ENCODE measurements around the gene HRH2. TPM values are rescaled to one million over a fixed set of nuclear protein-coding genes. Genes with fewer than 3 reads are reported as not detected.

HRH2 gene
- total RNA-seq, 1 experiment from 2014 or later, result 3.3 TPM

GRCh38 chr5:175638305-175638704 is 19.6 kb upstream of the HRH2 start:
- Histone ChIP-seq H4K8ac (replicated peaks; ENCODE audit: insufficient read length, low read depth, low read length) (no peak overlapping the region), H3K79me2 (ENCODE audit: insufficient read depth, low read length) (no peaks in the 10 kb centered on the region), H2BK15ac (ENCODE audit: low read depth, low read length) (no peak overlapping the region), H4K5ac (ENCODE audit: insufficient read length, low read depth, low read length) (no peak overlapping the region), H3T11ph (ENCODE audit: low read length) (no peak overlapping the region), H2BK12ac (ENCODE audit: insufficient read length, low read depth, low read length) (no peak overlapping the region), H4K20me1 (ENCODE audit: control insufficient read depth, insufficient read depth, insufficient read length) (no peaks in the 10 kb centered on the region), H2BK20ac (ENCODE audit: low read depth, low read length, poor library complexity, severe bottlenecking) (no peak overlapping the region), H3K23ac (ENCODE audit: insufficient read length, low read depth, low read length) (no peak overlapping the region), H2BK120ac (ENCODE audit: low read depth, low read length, poor library complexity, severe bottlenecking) (no peak overlapping the region), H2AFZ (ENCODE audit: low read length) (no peak overlapping the region), H3K9ac (ENCODE audit: extremely low read depth, insufficient read length, low read length) (no peak overlapping the region), H2BK5ac (ENCODE audit: insufficient read length, low read length) (no peak overlapping the region), H3K79me1 (ENCODE audit: insufficient read depth, low read depth, low read length, poor library complexity, severe bottlenecking) (no peaks in the 10 kb centered on the region), H3K14ac (ENCODE audit: insufficient read depth, low read length) (peak overlapping the region; percentile 80; the same call in 1 of the 2 replicates), H3K27ac (ENCODE audit: insufficient read length, low read depth, low read length) (no peak overlapping the region), H3K27me3 (ENCODE audit: insufficient read depth, low read length) (no peaks in the 10 kb centered on the region), H3K56ac (ENCODE audit: insufficient read length, low read depth, low read length) (no peak overlapping the region), H3K4me2 (ENCODE audit: insufficient read depth, insufficient read length, low read length) (no peak overlapping the region), H3K23me2 (ENCODE audit: insufficient read length, low read depth, low read length, poor library complexity, severe bottlenecking) (no peaks in the 10 kb centered on the region), H2AK5ac (ENCODE audit: insufficient read length, low read length) (no peak overlapping the region), H3K18ac (ENCODE audit: insufficient read length, low read depth, low read length) (peak overlapping the region; percentile 80), H3K9me3 (ENCODE audit: control insufficient read depth, low read depth, low read length) (no peaks in the 10 kb centered on the region), H3K4me1 (ENCODE audit: insufficient read depth, low read length) (peaks cover 9% of the 10 kb centered on the region; the same call in 1 of the 2 replicates), H4K91ac (ENCODE audit: insufficient read length, low read depth, low read length) (no peak overlapping the region), H3K4ac (ENCODE audit: low read depth, low read length) (no peak overlapping the region)
- WGBS (ENCODE audit: extremely low coverage, insufficient read length, low lambda C conversion rate), result no CpG with 5 or more reads among the region's 6 CpGs
- Mint-ChIP-seq H3K27me3 (ENCODE audit: low read depth) (no peaks in the 10 kb centered on the region; the same call in 1 of the 2 replicates), H3K36me3 (ENCODE audit: insufficient read depth in 1 of 3, low read depth in 3 of 3) (peaks cover 0 to 5% (median 2%) of the 10 kb centered on the region in 3 experiments; a peak in 1 of 7 replicates), H3K9me3 (peaks cover 0 to 8% of the 10 kb centered on the region in 2 experiments; a peak in 4 of 5 replicates), H3K4me1 (peaks cover 35 to 38% of the 10 kb centered on the region in 2 experiments), H3K4me3 (0 out of 5 replicates have a peak overlapping the region, but pooled peaks of 1 of the 2 experiments have one; percentile 3), H3K27ac (peak overlapping the region in 2 of 3 experiments; percentile 3 to 24; a peak in 2 of 7 replicates)
- DNase-seq, result no peak
- TF ChIP-seq, protein P1, sequence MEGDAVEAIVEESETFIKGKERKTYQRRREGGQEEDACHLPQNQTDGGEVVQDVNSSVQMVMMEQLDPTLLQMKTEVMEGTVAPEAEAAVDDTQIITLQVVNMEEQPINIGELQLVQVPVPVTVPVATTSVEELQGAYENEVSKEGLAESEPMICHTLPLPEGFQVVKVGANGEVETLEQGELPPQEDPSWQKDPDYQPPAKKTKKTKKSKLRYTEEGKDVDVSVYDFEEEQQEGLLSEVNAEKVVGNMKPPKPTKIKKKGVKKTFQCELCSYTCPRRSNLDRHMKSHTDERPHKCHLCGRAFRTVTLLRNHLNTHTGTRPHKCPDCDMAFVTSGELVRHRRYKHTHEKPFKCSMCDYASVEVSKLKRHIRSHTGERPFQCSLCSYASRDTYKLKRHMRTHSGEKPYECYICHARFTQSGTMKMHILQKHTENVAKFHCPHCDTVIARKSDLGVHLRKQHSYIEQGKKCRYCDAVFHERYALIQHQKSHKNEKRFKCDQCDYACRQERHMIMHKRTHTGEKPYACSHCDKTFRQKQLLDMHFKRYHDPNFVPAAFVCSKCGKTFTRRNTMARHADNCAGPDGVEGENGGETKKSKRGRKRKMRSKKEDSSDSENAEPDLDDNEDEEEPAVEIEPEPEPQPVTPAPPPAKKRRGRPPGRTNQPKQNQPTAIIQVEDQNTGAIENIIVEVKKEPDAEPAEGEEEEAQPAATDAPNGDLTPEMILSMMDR (conservative IDR thresholded peaks at IDR 0.05), result no peak
